ENCODE results near the gene CDH4.
A peak's percentile ranks its signal among the peaks of the same experiment; 100 is the strongest.
"Not testable (repeated sequence)": the region's sequence is repeated elsewhere in the genome, so short reads cannot be mapped to it uniquely, and the experiment has no call there.

The CDH4 gene

DNA sequence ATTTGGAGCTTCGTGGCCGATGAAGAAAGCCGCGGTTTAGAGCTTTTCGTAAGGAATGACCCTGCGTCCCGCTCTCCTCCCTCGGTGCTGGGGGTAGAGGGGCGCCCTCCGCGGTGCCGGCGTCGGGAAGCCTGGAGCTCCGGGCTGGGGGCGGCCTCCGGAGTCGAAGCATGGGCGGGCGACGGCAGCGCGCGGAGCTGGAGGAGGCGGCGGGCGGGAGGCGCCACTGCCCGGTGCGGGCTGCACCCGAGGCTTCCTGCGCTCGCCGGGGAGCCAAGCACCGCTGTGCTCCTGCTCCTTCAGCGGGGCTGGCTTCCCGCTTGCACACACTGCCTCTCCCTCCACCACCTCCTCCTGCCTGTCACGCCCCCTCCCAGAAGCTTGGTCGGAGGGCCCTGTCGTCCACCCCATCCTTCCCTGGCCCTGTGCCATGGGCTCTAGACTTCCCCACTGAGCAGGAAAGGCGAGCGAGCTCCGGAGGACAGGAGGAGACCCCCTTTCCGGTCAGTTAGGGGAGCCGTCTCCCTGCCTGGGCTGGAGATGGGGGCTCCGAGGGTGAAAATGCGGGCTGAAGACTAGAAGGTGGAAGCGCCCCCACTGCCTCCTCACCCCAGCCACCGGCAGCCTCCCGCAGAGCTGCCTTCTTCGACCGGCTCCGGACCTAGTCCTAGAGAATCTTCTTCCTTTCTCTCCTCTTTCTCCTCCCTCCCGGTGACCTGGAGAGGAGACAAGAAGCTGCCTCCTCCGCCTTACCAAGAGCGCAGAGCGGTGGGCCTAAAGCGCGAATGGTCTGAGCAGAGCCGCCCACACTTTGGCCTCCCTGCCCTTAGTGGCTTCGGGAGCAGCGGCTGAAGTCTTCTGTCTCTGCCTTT is 1.8 kb downstream of the CDH4 start:
- peak in 12 of 51 donors; percentile 4 to 54 (median 28) for DNase-seq

DNA sequence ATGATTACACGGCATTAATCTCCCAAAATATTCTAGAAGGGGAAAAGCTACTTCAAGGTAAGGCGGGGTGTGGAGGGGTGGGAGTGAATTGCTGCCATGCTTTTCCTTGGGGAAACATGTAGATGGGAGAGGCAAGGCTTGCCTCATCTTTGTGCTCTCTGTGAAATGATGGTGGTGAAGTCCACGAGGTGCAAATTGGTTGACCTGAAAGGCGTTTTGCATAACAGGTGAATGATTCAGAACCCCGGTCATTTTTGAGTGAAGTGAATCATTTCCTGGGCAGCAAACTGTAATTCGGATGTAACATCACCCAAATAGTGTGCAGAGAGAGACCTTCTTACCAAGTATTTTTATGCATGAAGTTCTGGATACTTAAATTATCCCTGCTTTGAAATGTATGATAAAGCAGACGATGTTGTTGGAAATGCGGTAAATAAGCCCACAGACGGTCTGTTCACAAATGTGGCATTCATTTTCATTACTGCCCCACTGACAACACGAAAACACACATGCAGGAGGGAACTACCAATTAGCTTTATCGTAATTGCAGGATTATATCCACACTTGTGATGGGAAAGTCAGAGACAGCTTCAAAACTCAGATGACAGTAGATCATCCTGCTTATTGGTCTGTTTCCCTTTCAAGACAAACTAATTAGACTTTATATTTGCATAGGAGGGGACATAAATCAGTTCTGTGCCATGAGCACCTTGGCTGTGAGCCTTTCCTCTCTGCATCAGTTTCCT is 3.0 kb downstream of the CDH4 start:
- DNase-seq: no peak

DNA sequence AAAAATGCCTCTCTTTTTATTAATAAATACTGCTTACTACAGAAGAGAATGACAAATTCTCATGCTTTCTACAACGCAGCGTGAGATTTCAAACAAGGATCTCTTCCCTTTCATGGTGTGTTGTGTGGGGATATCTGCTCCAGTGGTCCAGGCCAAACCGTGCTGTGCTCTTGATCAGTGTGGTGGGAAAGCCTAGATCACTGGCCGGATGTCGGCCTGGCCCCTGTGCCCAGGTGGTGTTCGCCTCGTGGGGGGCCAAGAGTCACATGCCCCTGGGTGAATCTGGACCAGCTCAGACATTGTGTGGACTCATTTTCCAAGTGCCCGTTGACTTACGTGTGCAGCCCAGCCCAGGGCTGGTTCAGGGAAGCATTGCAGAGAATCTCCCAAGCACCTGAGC is 4.3 kb downstream of the CDH4 start:
- no peak for DNase-seq

DNA sequence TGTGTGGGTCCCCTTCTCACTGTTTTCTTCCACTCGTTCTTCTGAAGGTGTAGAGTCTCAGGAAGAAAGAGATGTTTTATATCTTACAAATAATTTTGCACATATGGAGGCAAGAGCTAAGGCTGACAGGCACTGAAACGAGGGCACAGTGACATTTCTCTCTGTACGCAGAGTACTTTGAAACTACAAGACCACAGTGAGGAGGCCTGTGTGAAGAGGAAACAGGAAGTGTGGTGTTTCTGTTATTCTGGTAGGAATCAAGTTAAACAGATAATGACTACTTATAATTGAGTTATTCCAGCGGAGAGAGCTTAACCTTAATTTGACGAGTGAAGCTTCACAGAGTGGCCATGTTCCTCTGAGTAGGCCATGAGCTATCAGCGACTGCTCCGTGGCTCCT is 4.8 kb downstream of the CDH4 start:
- DNase-seq: no peak

DNA sequence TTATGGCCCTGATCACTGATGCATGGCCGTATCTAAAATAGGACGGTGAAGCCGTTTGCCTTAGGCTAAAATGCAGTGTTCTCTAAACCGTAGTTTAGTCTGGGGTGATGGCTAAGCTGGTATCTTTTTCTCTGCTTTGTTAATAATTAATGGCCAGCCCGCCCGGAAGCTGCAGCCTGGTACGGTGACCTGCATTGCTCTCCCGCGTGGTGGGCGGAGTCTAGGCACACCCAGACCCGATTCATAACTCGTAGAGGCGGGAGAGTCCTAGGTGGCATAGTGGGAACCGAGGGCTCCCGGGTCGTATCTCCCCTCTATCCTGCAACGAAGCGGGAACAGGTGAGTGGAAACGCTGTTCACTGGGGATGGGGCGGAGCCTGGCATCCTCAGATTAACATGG is 5.5 kb downstream of the CDH4 start:
- no peak for DNase-seq

DNA sequence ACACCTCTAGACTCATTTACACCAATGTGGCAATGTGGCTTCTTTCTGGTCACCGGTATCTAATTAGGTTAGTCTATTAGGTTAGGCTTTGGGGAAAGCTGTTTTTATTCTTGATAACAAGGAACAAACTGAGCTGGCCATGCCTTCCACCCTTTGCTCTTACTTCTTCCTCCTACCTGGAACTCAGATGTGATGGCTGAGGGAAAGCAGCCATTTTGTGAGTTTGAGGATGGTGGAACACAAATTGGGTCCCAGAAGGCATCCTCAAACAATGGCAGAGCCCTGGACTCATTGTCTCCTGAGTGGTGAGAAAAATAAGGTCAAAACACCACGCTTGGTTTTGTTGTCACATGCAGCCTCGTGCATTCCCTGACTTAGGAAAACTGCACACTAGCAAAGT is 7.7 kb downstream of the CDH4 start:
- no peak for DNase-seq

- DNase-seq: no peak
These were observed 8.8 kb downstream of the CDH4 start for GRCh38 chr20:61260905-61261304.

- DNase-seq: peak in 4 of 51 donors; percentile 7 to 30 (median 14)
These were observed 10.0 kb downstream of the CDH4 start for GRCh38 chr20:61262036-61262435.

GRCh38 chr20:61262514-61262913 is 10.5 kb downstream of the CDH4 start:
- DNase-seq: no peak

- peak in 11 of 51 donors; percentile 7 to 44 (median 14) for DNase-seq
These were observed 11.1 kb downstream of the CDH4 start for GRCh38 chr20:61263084-61263695.

GRCh38 chr20:61263938-61264337 is 11.9 kb downstream of the CDH4 start:
- DNase-seq: no peak

DNA sequence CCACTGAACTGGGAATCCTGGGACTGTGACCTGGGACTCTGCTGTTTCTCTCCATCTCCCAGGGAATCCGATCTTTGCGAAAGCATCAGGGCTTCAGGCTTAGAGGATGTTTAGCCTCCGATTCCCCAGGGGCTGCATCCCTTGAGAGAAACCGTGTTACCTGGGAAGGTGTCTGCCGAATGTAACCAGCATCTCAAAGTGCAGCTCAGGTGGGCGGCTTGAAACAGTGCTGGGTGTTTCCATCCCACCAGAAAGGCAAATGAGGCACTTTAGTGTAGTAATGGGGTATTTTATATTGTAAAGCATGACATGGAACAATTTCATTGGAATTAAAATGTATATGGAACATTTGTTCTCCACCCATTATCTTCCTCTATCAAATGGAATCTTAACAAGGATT is 15.2 kb downstream of the CDH4 start:
- DNase-seq: no peak

DNA sequence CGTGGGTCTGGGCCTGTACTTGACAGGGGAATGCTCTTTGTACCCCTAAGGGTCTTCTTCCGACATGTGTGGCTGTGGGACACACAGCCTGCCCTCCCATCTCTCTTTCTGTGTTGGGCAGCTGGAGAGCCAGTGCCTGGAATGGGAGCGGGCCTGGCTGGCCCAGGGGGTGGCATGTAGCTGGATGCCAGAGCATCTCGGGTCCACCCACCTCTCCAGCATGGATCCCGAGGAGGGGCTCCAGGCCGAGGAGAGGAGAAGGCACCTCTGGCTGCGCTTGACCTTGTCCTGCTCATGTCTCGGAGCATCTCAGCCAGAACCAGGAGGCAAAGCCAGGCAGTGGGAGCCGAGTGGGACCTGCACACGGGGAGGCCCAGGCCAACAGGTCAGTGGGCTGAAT is 16.0 kb downstream of the CDH4 start:
- no peak for DNase-seq

DNA sequence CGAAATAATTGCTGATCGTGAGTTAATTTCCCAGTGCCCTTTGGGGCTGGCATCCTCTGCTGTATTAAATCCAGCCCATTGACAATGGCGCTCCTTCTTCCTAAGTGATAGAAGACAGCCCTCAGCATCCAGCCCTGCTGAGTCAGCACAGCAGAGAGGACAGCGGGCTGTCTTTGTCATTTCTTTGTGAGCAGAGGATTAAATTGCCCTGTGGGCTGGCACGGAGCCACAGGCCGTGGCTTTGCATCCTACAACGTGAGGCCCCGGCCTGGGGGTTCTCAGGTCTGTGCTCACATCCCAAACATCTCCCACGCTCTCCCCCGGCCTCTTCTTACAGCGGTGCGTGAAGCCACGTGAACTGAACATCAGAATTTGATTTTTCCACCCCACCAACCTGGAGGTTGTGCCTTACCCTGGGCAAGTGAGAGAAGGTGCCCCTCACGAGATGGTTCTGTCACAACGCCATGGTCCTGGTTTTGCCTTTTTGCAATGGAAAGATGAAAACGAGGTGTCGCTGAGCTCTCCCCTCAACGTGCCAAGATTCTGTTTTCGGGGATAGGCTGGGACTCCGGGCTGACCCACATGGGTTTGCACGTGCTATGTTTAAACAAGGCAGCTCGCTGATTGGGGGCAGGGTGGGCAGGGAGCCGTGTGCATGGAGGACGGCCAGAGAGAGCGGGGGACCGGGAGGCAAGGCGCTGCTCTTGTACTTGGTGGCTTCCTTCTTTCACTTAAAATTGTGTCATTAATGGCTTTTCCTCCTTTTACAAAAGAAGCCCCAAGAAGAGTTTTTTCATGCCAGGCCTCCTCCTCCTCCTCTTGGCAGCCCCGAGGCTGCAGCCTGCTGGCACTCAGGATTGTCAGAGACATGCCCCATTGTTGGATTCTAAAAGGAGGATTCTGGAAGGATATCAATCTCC is 19.5 kb downstream of the CDH4 start:
- DNase-seq: peak in 37 of 51 donors; percentile 16 to 79 (median 41)

DNA sequence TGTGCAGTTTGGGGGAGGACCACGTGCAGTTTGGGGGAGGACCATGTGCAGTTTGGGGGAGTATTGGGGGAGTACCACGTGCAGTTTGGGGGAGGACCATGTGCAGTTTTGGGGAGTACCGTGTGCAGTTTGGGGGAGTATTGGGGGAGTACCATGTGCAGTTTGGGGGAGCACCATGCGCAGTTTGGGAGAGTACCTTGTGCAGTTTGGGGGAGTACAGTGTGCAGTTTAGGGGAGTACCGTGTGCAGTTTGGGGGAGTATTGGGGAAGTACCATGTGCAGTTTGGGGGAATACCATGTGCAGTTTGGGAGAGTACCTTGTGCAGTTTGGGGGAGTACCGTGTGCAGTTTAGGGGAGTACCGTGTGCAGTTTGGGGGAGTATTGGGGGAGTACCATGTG is 21.0 kb downstream of the CDH4 start:
- DNase-seq: not testable (repeated sequence)

DNA sequence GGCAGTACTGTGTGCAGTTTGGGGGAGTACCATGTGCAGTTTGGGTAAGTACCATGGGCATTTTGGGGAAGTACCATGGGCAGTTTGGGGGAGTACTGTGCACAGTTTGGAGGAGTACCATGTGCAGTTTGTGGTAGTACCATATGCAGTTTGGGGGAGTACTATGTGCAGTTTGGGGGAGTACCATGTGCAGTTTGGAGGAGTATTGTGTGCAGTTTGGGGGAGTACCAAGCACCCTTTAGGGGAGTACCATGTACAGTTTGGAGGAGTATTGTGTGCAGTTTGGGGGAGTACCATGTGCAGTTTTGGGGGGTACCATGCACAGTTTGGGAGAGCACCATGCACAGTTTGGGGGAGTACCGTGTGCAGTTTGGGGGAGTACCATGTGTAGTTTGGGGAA is 21.6 kb downstream of the CDH4 start:
- not testable (repeated sequence) for DNase-seq

DNA sequence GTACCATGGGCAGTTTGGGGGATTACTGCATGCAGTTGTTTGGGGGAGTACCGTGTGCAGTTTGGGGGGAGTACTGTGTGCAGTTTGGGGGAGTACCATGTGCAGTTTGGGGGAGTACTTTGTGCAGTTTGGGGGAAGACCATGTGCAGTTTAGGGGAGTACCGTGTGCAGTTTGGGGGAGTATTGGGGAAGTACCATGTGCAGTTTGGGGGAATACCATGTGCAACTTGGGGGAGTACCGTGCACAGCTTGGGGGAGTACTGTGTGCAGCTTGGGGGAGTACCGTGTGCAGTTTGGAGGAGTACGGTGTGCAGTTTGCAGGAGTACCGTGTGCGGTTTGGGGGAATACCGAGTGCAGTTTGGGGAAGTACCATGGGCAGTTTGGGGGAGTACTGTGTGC is 22.3 kb downstream of the CDH4 start:
- DNase-seq: no peak

DNA sequence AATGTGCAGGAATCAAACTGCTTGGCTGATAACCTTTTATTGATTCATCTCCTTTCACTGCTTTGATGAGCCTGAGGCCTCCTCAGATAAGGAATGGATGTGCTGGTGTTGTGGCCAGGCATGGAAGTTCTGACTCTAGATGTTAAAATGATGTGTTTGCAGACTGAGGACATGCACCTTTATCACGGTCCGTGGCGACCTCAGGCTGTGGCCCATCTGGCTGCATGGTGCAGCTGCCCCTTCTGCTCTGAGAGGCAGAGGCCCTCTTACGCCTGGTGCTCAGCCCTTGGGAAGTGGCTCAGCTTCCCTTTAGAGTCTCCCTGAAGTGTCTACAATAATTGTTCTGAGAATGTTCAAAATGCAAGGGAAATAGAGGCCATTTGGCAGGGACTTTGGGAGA is 26.2 kb downstream of the CDH4 start:
- no peak for DNase-seq

GRCh38 chr20:61279621-61280150 is 27.6 kb downstream of the CDH4 start:
- DNase-seq: no peak

DNA sequence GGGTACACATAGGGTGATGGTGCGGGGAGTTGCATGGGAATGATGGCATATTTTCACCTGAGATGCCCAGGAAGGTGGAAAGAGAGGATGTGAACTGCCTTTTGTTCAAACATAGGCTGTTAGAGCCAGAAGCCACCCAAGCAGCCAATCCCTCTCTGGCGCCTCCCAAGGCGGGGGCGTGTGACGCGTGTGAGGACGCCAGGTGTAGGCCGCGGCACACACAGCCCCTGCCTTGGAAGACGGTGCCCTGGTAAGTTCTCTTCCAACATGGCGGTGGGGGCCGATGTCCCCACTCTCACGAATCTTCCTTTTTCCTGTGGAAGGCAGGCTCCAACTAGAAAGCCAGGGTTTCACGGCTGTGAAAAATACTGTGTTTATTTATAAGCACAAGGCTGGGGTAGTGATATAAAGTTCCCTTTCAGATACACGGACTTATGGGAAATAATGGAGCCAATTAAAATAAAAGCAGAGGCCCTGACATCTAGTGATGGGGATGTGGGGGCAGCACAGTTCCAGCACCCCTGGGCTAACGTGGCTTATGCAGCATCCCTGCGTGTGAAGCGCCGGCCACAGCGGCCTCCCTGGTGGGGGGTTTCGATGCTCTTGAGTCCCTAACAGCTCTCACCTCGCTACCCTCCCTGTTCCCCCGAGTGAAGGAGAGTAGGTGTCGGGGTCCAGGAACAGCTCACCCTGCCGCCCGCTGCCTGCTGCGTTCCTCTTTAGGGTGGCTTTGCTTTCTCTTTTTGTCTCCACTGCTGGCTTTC is 28.3 kb downstream of the CDH4 start:
- DNase-seq: no peak
